Measurements from ENCODE around the gene FAM124A. TPM values are rescaled to one million over a fixed set of nuclear protein-coding genes. Genes with fewer than 3 reads are reported as not detected.
A peak's percentile ranks its signal among the peaks of the same experiment; 100 is the strongest.

Gene FAM124A, protein sequence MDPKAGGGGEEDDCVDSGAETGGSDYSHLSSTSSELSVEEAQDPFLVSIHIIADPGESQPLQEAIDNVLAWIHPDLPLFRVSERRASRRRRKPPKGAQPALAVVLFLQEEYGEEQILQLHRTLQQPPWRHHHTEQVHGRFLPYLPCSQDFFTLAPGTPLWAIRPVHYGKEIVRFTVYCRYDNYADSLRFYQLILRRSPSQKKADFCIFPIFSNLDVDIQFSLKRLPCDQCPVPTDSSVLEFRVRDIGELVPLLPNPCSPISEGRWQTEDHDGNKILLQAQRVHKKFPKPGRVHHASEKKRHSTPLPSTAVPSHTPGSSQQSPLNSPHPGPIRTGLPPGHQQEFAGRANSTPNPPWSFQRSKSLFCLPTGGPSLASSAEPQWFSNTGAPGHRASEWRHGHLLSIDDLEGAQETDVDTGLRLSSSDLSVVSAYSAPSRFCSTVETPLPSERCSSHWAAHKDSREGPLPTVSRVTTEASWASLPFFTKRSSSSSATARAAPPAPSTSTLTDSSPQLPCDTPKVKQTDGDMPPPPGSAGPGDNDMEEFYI
- total RNA-seq = 3.9 TPM
- long read RNA-seq, full-length matches to known transcripts = 4 of 7 reads
- long read RNA-seq, partial matches to known transcripts = 0 of 7 reads
- long read RNA-seq, other reads (novel, unspliced or antisense) = 3 of 7 reads

DNA sequence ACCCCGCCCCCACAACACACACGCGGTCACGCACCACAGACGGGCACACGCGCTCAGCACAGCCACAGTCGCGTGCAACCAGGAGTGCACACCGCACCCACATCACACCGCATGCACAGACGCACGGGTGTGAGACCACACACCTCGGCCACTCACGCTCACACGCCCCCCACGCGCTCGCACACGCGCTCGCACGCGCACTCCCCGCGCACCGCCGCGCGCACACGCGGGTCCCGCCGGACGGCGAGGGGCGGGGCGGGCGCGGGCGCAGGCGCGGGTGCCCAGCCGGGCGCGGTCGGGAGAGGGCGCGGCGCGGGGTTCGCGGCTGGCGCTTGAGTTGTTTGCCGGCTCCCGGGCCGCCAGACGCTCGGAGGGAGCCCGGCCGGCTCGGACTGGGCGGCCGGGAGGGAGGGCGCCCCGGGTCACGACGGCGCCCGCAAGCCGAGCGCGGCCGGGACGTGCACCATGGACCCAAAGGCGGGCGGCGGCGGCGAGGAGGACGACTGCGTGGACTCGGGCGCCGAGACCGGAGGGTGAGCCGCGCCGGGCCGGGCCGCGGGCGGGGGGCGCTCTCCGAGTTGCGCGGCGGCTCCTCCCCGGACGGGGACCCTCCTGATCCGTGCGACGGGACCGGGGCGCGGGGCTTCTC, at the start of gene FAM124A:
TSS of gene FAM124A (plus strand) at position 362 of the 649 bp plus-strand sequence. CDS start at position 466, 104 bp downstream.
- intact Hi-C loops (cut with DNase I) = no loop called here
- Histone ChIP-seq H3K4me1 (peaks cover 5% of the 10 kb centered on the region), H3K4me3 (peak within 1 kb of the TSS; percentile 77), H3K36me3 (no peaks in the 10 kb centered on the region), H3K9me3 (no peaks in the 10 kb centered on the region), H3K27me3 (peaks cover 3% of the 10 kb centered on the region), H3K27ac (peak within 1 kb of the TSS; percentile 24)
- TF ChIP-seq, protein P1, sequence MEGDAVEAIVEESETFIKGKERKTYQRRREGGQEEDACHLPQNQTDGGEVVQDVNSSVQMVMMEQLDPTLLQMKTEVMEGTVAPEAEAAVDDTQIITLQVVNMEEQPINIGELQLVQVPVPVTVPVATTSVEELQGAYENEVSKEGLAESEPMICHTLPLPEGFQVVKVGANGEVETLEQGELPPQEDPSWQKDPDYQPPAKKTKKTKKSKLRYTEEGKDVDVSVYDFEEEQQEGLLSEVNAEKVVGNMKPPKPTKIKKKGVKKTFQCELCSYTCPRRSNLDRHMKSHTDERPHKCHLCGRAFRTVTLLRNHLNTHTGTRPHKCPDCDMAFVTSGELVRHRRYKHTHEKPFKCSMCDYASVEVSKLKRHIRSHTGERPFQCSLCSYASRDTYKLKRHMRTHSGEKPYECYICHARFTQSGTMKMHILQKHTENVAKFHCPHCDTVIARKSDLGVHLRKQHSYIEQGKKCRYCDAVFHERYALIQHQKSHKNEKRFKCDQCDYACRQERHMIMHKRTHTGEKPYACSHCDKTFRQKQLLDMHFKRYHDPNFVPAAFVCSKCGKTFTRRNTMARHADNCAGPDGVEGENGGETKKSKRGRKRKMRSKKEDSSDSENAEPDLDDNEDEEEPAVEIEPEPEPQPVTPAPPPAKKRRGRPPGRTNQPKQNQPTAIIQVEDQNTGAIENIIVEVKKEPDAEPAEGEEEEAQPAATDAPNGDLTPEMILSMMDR (IDR thresholded peaks at IDR 0.05) = no peak
- peak; percentile 96 for ATAC-seq
- peak; percentile 77 for DNase-seq

DNA sequence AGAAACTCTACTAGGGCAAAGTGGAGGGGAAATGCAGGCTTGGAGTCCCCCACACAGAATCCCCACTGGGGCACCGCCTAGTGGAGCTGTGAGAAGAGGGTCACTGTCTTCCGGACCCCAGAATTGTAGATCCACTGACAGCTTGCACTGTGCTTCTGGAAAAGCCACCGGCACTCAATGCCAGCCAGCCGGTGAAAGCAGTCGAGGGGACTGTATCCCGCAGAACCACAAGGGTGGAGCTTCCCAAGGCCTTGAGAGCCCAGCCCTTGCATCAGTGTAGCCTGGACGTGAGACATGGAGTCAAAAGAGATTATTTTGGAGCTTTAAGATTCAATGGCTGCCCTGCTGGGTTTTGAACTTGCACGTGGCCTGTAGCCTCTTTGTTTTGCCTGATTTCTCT, 47.2 kb upstream of the FAM124A start:
- TF ChIP-seq, protein P1 (IDR thresholded peaks at IDR 0.05) = no peak
- Histone ChIP-seq H3K9me3 (no peaks in the 10 kb centered on the region), H3K27ac (no peak overlapping the region), H3K36me3 (no peaks in the 10 kb centered on the region), H3K4me1 (no peaks in the 10 kb centered on the region), H3K27me3 (no peaks in the 10 kb centered on the region), H3K4me3 (no peak overlapping the region)
- no peak for ATAC-seq
- DNase-seq = no peak
- intact Hi-C loops (cut with DNase I) = no loop called here

DNA sequence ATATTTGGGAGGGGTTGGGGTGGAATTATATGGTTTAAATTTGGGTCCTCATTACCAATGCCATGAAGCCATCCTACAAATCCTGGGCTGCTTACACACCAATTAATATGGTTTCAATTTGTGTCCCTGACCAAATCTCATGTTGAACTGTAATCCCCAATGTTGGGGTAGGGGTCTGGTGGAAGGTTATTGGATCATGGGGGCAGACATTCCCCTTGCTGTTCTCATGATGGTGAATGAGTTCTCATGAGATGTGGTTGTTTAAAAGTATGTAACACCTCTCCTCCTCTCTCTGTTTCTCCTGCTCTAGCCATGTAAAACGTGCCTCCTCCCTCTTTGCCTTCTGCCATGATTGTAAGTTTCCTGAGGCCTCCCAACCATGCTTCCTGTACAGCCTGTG, 46.6 kb upstream of the FAM124A start:
- no peak overlapping the region for H3K4me3 ChIP-seq
- H3K27me3 ChIP-seq = no peaks in the 10 kb centered on the region
- TF ChIP-seq, protein P1 (IDR thresholded peaks at IDR 0.05) = no peak
- ATAC-seq (no peak), DNase-seq (no peak)
- intact Hi-C loops (cut with DNase I) = no loop called here
- no peaks in the 10 kb centered on the region for H3K4me1 ChIP-seq
- H3K36me3 ChIP-seq = no peaks in the 10 kb centered on the region
- no peaks in the 10 kb centered on the region for H3K9me3 ChIP-seq
- no peak overlapping the region for H3K27ac ChIP-seq

DNA sequence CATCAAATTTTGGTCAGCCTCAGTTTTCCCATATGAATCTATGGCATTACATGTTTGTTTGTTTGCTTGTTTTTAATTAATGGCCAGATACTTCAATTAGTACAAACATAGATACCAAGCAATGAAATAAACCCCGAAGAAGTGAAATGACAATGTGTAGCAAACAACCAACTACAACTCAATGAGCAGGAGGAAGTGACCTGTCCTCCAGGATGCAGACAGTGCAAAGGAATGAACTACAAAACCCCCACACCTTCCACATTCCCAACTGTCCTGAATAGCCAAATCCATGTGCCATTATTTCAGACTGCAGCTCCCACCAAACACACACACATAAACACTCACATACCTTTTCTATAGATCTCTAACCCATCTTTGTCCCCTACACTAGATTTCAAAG, 45.0 kb upstream of the FAM124A start:
- intact Hi-C loops (cut with DNase I) = no loop called here
- ATAC-seq = no peak

DNA sequence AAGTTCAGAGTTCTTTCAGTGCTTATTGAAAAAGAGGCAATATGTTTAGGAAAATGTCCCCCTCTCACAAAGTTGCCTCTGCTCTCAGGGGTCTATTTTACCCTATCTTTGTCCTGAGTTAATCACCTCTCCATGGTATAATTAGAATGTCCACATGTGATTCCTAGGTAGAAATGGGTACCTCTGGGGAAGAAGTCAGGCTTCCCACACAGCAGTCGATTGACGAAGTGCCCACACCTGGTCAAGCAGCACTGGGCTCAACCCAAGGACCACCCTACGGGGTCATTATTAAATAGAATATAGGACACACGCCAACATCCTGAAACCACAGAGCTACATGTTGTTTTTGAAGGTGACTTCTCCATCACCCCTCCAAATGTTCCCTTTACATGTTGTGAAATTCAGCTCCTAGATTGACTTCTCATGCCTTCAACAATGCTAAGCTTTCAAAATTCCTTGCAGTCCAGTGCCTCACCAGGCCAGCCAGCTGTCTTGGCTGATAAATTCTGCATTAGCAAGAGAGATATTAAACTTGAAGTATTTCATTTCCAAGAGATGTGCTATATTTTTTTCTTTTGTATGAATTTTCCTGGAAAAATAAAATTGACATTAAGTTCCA, 43.6 kb upstream of the FAM124A start:
- Histone ChIP-seq H3K27me3 (no peaks in the 10 kb centered on the region), H3K4me3 (no peak overlapping the region), H3K9me3 (no peaks in the 10 kb centered on the region), H3K27ac (no peak overlapping the region), H3K4me1 (no peaks in the 10 kb centered on the region), H3K36me3 (no peaks in the 10 kb centered on the region)
- DNase-seq (no peak), ATAC-seq (no peak)
- intact Hi-C loops (cut with DNase I) = no loop called here
- TF ChIP-seq, protein P1 (IDR thresholded peaks at IDR 0.05) = no peak

More for the DNA sequence above, 45.0 kb upstream of the FAM124A start:
- Histone ChIP-seq H3K9me3 (no peaks in the 10 kb centered on the region), H3K4me3 (no peak overlapping the region), H3K27ac (no peak overlapping the region), H3K27me3 (no peaks in the 10 kb centered on the region), H3K4me1 (no peaks in the 10 kb centered on the region), H3K36me3 (no peaks in the 10 kb centered on the region)
- no peak for DNase-seq
- TF ChIP-seq, protein P1 (IDR thresholded peaks at IDR 0.05) = no peak

All from upper lobe of right lung (tissue), 1 donor.